M059J (cell line): ENCODE data around the gene MPP3. TPM values are rescaled to one million over a fixed set of nuclear protein-coding genes. Genes with fewer than 3 reads are reported as not detected.
A peak's percentile ranks its signal among the peaks of the same experiment; 100 is the strongest.
"Not testable (repeated sequence)": the region's sequence is repeated elsewhere in the genome, so short reads cannot be mapped to it uniquely, and the experiment has no call there.

Experiments
- DNase-seq: peaks from one replicate; pipeline ENCODE4 v3.0.0-alpha.2; 2012; ENCODE audit warnings: low read depth
- total RNA-seq: library from RNA; depleted of rRNA; stranded (reverse); fragments of >200 nt; shearing (Covaris generic); gene quantifications from 2 replicates; pipeline ENCODE4 v1.2.3, GENCODE V29; 2014; rRNA removed

MPP3 gene, protein sequence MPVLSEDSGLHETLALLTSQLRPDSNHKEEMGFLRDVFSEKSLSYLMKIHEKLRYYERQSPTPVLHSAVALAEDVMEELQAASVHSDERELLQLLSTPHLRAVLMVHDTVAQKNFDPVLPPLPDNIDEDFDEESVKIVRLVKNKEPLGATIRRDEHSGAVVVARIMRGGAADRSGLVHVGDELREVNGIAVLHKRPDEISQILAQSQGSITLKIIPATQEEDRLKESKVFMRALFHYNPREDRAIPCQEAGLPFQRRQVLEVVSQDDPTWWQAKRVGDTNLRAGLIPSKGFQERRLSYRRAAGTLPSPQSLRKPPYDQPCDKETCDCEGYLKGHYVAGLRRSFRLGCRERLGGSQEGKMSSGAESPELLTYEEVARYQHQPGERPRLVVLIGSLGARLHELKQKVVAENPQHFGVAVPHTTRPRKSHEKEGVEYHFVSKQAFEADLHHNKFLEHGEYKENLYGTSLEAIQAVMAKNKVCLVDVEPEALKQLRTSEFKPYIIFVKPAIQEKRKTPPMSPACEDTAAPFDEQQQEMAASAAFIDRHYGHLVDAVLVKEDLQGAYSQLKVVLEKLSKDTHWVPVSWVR
- total RNA-seq: 5.1 and 5.9 TPM in 2 replicates

DNA sequence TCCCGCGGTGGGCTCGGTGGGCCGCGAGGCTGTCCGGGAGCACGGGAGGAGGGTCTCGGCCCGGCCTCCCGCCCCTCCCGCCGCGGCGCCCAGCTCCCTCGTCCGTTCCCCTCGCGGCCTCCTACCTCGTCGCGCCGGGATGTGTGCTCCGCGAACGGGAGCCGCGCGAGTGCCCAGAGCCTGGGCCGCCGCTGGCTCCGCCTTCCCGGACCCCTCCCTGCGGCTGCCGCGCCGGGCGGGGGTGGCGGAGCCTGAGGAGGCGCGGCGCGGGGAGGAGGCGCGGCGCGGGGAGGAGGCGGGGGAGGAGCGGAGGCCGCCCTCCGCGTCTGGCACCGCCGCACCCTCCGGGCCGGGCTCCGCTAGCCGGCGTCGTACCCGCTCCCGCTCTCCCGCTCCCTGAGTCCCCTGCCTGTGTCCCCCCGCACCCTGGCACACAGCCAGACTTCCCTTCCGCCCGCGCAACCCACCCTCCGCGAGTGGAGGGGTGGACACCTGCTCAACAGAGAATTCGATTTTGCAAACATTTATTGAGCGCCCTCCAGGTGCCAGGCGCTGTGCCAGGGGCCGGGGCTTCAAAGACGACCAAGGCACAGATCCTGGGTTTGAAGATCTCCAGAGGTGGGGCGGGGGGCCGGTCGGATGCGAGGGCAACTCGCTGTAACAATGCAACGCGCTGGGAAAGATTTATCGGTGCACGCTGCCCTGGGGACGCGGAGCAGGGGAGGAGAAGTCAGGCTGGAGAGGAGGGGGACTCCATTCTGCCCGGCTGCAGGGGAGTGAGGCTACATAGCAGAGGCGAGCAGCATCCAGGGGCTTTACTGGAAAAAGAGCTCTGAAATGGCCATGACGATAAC, at the start of gene MPP3:
TSS of gene MPP3 (minus strand) at position 171 of the 854 bp plus-strand sequence. CDS start 1,240 bp downstream, outside the sequence.
- DNase-seq: peak; percentile 70

- DNase-seq: no peak
These were observed 49.0 kb upstream of the MPP3 start for GRCh38 chr17:43881758-43882505.

- DNase-seq: no peak
These were observed 48.2 kb upstream of the MPP3 start for GRCh38 chr17:43881181-43881580.

DNA sequence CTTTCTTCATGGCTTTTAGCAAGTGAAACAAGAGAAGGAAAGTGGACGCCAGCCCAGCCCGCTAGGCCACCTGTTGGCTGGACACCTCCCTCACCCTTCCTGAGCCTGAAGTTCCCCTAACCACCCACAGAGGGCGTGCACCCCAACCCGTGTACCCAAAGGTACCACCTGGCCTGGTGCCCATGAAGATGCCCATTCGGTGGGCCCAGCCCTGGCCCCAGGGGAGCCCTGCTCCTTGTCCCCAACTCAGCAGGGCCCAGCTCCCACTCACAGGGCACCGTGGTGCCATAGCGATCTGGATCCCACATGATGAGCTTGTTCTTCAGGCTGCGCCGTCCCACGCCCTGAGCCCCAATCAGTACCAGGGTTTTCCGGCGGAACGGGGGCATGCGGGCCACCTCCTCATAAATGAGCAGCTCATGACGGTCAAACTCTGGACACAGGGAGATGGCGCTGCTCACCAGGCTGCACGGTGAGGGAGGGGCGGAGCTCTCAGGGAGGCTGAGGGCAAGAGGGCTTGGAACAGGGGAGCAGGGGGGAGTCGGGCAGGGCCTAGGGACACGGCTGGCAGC, 47.6 kb upstream of the MPP3 start:
- peak; percentile 25 for DNase-seq

- DNase-seq: no peak
These were observed 46.9 kb upstream of the MPP3 start for GRCh38 chr17:43879723-43880419.

- DNase-seq: peak; percentile 86
These were observed 45.6 kb upstream of the MPP3 start for GRCh38 chr17:43878260-43879175.

- no peak for DNase-seq
These were observed 44.7 kb upstream of the MPP3 start for GRCh38 chr17:43877451-43878155.

DNA sequence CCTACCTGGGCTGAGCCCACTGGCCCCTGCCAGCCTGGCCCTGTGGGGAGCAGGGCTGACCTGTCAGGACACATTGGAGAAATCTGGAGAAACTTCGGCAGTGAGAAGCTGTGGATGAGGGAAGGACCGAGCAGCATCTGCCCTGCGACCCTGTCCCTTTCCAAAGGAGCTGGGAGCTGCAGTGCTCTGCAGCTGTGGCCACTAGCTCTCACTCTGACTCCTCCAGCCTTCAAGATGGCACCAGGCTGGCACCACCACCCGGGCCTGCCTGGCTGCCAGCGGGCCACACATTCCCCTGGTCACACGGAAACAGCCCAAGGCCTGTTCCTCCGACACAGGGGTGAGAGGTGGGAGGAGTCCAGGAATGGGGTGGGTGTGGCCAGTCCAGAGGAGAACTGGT, 44.1 kb upstream of the MPP3 start:
- DNase-seq: no peak

GRCh38 chr17:43875476-43876147, 42.7 kb upstream of the MPP3 start:
- no peak for DNase-seq

- no peak for DNase-seq
These were observed 41.3 kb upstream of the MPP3 start for GRCh38 chr17:43874293-43874692.

DNA sequence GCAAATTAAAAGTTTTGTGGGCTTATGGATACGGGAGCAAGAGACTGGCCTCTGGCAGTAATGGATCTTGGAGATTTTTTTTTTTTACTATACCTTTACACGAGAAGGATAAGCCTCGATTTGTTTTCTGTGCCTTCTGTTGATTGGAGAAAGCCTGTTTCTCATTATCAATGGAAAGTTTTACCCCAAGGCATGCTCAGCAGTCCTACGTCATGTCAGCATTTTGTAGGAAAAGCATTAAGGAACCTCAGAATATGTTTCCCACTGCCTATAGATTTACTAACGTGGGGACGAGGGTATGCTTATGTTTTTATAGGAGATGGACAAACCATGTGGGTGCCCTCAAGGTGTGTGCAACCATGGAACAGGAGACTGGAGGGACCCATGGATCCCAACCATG, 40.9 kb upstream of the MPP3 start:
- DNase-seq: no peak

- no peak for DNase-seq
These were observed 40.1 kb upstream of the MPP3 start for GRCh38 chr17:43873091-43873490.

GRCh38 chr17:43871946-43872690, 39.2 kb upstream of the MPP3 start:
- DNase-seq: peak; percentile 20

DNA sequence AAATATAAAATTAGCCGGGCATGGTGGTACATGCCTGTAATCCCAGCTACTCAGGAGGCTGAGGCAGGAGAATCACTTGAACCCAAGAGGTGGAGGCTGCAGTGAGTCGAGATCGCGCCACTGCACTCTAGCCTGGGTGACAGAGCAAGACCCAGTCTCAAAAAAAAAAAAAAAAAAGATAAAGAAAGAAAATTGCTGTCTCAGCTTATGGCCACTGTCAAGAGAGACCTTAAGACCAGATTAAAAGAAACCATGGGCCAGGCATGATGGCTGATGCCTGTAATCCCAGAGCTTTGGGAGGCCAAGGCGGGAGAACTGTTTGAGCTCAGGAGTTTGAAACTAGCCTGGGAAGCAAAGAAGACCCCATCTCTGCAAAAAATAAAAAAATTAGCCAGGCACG, 36.1 kb upstream of the MPP3 start:
- not testable (repeated sequence) for DNase-seq

- no peak for DNase-seq
These were observed 35.5 kb upstream of the MPP3 start for GRCh38 chr17:43868226-43868994.

GRCh38 chr17:43864161-43864984, 31.4 kb upstream of the MPP3 start:
- no peak for DNase-seq
